Raji (cell line): ENCODE measurements around the gene GMPPB.

ENCODE experiments used
- POLR2A ChIP-seq: IDR thresholded peaks from 2 replicates; pipeline ENCODE4 v1.6.1; 2011; ENCODE audit warnings: low read depth, low read length, control low read depth; ENCODE audit not compliant: insufficient read depth

GMPPB gene

DNA sequence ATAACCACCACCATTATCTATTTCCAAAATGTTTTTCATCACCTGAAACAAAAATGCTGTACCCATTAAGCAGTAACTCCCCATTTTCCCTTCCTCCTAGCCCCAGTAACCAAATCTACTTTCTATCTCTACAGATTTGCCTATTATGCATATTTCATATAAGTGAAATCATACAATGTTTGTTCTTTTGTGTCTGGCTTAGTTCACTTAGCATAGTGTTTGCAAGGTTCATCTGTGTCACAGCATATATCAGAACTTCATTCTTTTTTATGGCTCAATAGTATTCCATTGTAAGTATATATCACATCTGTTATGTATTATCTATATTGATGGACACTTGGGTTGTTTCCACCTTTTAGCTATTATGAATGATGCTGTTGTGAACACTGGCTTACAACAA lies 16.7 kb upstream of the GMPPB start:
- TF ChIP-seq POLR2A: no peak

DNA sequence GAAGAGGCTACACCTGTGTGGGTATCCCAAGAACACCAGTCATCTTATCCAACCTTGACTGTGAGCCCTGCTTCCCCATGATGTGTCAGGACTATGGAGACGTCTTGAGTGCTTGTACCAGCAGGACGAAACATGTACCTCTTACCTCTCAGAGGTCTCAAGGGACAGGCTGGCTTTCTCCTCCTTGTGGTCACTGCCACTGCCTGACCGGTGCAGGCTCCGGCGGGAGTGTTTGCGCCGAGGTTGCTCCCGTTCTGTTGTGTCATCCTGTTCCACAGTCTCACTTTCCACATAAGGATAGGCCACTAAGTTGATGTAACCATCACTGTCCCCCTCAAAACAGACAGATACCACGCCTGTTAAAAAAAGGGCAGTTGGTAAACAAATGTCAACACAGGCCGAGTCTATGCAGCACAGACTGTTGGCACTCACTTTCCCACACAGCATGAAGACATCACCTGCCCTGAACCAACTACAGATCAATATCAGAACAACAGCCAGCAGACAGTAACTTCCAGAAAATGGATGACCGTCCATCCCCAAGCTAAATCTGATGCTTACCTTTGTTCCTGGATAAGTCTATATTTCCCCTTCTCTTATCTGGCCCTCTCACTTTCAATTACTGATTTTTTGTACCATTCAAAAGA lies 14.4 kb upstream of the GMPPB start:
- no peak for TF ChIP-seq POLR2A

GRCh38 chr3:49734752-49735151 lies 11.0 kb upstream of the GMPPB start:
- no peak for TF ChIP-seq POLR2A

- TF ChIP-seq POLR2A: no peak
These were observed 9.8 kb upstream of the GMPPB start for GRCh38 chr3:49733551-49733950.

DNA sequence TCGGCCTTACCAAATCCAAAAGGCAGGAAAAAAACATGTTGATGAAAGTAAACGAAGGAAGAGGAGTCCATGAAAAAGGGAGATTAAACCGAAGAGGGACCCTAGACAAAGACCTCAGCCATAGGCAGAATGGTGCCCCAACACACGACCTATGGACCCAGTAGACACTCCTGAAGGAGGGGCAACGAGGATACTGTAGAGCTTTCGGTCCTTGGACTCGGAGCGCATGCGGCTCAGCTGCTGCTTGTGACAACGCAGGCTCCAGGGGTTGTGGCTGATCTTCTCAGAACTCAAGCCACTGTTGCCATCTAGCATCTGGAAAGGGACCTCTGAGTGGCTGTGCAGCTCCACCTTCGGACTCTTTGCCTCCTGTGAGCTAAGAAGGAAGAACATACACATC lies 8.8 kb upstream of the GMPPB start:
- TF ChIP-seq POLR2A: no peak

- TF ChIP-seq POLR2A: no peak
These were observed 6.3 kb upstream of the GMPPB start for GRCh38 chr3:49729966-49730609.

DNA sequence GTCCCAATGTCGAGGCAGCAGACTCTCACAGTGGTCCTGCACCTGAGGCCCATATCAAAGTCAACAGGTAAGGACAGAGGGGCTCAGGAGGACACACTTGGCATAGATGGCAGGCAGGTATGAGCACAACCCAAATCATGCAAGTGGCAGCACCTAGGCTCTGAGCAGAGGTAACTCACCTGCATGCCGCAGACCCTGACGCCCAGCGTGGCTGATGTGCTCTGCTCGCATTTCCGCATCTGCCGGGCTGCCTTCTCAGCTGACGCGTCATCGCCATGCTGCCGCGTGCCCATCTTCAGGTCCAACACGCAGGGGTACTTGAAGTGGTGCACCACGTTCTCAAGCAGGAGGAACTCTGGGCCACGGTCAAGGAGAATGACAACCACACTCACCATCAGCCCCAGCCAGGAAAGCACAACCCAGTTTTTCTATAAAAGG lies 4.2 kb upstream of the GMPPB start:
- TF ChIP-seq POLR2A: no peak

DNA sequence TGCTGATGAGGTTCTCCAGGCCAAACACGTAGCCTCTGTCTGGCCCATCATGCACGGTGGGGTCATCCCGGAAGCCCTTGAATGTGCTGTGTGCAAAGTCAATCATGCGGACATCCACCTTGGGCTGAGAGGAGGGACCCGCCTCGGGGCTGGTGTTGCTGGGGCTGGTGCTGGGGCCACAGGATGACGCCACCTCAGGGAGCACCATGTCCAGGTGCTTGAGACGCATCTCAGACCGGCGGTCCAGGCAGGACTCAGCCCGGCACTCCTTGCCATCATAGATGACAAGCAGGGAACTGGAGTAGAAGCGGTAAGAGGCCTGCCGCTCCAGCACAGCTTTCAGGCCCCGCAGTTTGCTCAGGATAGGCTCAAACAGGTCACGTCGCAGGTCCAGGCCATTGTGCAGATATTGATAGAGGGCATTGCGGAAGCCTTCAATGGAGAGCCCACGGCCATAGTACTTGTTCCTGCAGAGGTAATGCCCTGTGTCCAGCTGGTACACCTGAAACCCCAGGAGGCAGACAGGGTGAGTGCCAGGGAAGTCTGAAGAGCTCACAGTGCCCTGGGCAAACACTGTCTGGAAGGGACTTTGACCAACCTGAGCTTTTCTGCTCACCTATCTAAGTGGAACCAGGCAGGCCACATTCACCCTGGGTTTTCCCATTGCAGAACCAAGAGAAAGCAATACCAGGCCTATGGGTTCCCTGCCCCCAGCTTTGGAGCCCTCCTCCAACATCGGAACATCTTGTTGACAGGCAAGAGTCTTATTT lies 3.6 kb upstream of the GMPPB start:
- no peak for TF ChIP-seq POLR2A

- TF ChIP-seq POLR2A: no peak
These were observed 2.3 kb upstream of the GMPPB start for GRCh38 chr3:49725906-49726681.

DNA sequence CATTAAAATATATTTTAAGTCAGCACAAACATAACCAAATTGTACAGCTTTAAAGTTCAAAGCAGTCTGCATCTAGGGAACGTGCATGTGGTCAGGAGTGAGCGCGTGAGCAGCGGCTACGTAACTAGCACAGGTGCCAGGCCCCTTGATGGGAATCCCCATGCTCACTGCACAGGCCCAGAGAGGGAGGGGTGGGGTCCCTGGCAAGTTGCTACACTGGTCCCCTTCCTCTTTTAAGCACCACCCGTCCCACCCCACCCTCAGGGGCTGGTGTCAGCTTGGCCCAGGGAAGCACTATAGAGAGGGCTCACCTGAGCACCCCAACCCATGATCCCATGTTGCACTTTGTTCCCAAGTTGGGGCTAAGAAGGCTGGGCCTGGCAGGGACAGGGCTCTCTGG lies 835 bp upstream of the GMPPB start:
- no peak for TF ChIP-seq POLR2A

- TF ChIP-seq POLR2A: peak; percentile 52
These were observed 489 bp downstream of the GMPPB start for GRCh38 chr3:49723296-49723627.

GRCh38 chr3:49722896-49723295 lies 855 bp downstream of the GMPPB start:
- TF ChIP-seq POLR2A: no peak

- TF ChIP-seq POLR2A: no peak
These were observed 1.6 kb downstream of the GMPPB start for GRCh38 chr3:49721896-49722781.

GRCh38 chr3:49721596-49721895 lies 2.2 kb downstream of the GMPPB start:
- TF ChIP-seq POLR2A: no peak
